Measurements from ENCODE around the gene DHX30.

DHX30 gene

DNA sequence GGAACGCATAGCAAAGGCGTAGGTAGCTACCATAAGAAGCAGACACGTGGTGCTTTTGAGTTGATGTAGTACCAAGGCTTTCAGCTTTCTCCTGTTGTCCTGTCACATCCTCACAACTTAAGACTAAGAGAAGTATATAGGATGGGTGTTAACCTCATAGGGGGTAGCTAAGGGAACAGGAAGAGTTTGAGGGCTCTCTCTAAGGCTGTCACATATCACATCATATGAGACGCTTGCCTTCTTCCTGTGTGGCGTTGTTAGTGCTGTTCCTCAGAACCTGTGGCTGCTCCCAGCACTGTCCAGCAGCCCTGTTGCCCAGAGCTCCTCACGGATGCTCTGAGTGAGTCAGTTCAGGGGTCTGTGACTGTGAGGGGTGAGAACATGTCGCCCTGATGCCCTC is 14.7 kb downstream of the DHX30 start:
- H3K4me3 ChIP-seq (ENCODE audit: low read depth, low read length): no peak overlapping the region
- no peaks in the 10 kb centered on the region for H3K4me1 ChIP-seq (ENCODE audit: control insufficient read depth, insufficient read depth, low read length)
- ChIA-PET CTCF (no interaction called here), POLR2A (no interaction called here)
- no peak overlapping the region for H3K27ac ChIP-seq (ENCODE audit: extremely low read depth, low read depth, low read length)
- peaks cover 6 to 73% of the 10 kb centered on the region in 2 experiments; a peak in 2 of 3 replicates for H3K36me3 ChIP-seq (ENCODE audit: control insufficient read depth in 2 of 2, insufficient read depth in 1 of 2, low read length in 2 of 2)
- TF ChIP-seq OVOL3 (tag by site-specific recombination; IDR thresholded peaks at IDR 0.05): no peak
- no peak for TF ChIP-seq ZNF621 (tag by site-specific recombination; IDR thresholded peaks at IDR 0.05)
- no peak for TF ChIP-seq MYNN (tag by site-specific recombination; IDR thresholded peaks at IDR 0.05; ENCODE audit: borderline replicate concordance)
- TF ChIP-seq KLF16 (tag by site-specific recombination; IDR thresholded peaks at IDR 0.05): no peak
- TF ChIP-seq ZNF843 (tag by site-specific recombination; IDR thresholded peaks at IDR 0.05): no peak
- no peak for TF ChIP-seq ZBTB49 (tag by site-specific recombination; IDR thresholded peaks at IDR 0.05; ENCODE audit: low read depth)
- no peak for TF ChIP-seq WT1 (tag by site-specific recombination; IDR thresholded peaks at IDR 0.05)
- TF ChIP-seq ZBTB7A (tag by site-specific recombination; IDR thresholded peaks at IDR 0.05; ENCODE audit: low read depth): no peak
- no peak for TF ChIP-seq HIC1 (tag by site-specific recombination; IDR thresholded peaks at IDR 0.05)
- TF ChIP-seq ZNF274 (IDR thresholded peaks at IDR 0.05; ENCODE audit: low read length): no peak
- TF ChIP-seq ZNF274 (tag by site-specific recombination; IDR thresholded peaks at IDR 0.05; ENCODE audit: borderline replicate concordance): no peak
- no peak for TF ChIP-seq ZNF211 (tag by site-specific recombination; IDR thresholded peaks at IDR 0.05; ENCODE audit: low read depth)
- no peak for TF ChIP-seq ZNF366 (tag by site-specific recombination; conservative IDR thresholded peaks at IDR 0.05)
- no peak for TF ChIP-seq HOXD13 (CRISPR knock-in tag; IDR thresholded peaks at IDR 0.05; ENCODE audit: borderline replicate concordance)
- TF ChIP-seq ZNF292 (tag by site-specific recombination; IDR thresholded peaks at IDR 0.05; ENCODE audit: borderline replicate concordance, low read depth): no peak
- TF ChIP-seq, protein P1, sequence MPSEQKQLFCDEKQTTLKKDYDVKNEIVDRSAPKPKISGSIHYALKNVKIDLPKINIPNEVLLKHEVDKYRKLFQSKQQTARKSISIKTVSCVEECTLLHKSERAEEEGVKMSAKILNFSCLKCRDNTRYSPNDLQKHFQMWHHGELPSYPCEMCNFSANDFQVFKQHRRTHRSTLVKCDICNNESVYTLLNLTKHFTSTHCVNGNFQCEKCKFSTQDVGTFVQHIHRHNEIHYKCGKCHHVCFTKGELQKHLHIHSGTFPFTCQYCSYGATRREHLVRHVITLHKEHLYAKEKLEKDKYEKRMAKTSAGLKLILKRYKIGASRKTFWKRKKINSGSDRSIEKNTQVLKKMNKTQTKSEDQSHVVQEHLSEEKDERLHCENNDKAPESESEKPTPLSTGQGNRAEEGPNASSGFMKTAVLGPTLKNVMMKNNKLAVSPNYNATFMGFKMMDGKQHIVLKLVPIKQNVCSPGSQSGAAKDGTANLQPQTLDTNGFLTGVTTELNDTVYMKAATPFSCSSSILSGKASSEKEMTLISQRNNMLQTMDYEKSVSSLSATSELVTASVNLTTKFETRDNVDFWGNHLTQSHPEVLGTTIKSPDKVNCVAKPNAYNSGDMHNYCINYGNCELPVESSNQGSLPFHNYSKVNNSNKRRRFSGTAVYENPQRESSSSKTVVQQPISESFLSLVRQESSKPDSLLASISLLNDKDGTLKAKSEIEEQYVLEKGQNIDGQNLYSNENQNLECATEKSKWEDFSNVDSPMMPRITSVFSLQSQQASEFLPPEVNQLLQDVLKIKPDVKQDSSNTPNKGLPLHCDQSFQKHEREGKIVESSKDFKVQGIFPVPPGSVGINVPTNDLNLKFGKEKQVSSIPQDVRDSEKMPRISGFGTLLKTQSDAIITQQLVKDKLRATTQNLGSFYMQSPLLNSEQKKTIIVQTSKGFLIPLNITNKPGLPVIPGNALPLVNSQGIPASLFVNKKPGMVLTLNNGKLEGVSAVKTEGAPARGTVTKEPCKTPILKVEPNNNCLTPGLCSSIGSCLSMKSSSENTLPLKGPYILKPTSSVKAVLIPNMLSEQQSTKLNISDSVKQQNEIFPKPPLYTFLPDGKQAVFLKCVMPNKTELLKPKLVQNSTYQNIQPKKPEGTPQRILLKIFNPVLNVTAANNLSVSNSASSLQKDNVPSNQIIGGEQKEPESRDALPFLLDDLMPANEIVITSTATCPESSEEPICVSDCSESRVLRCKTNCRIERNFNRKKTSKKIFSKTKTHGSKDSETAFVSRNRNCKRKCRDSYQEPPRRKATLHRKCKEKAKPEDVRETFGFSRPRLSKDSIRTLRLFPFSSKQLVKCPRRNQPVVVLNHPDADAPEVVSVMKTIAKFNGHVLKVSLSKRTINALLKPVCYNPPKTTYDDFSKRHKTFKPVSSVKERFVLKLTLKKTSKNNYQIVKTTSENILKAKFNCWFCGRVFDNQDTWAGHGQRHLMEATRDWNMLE (tag by site-specific recombination; conservative IDR thresholded peaks at IDR 0.05; ENCODE audit: low read depth): no peak
- TF ChIP-seq ZNF76 (tag by site-specific recombination; IDR thresholded peaks at IDR 0.05; ENCODE audit: borderline replicate concordance, low read depth): no peak
- TF ChIP-seq ZNF530 (tag by site-specific recombination; IDR thresholded peaks at IDR 0.05; ENCODE audit: low read depth): no peak
- no peaks in the 10 kb centered on the region for H3K9me3 ChIP-seq (ENCODE audit: control insufficient read depth, insufficient read depth, low read depth, low read length)
